IMR-90 (cell line): ENCODE measurements around the gene KATNB1. TPM values are rescaled to one million over a fixed set of nuclear protein-coding genes. Genes with fewer than 3 reads are reported as not detected.

Experiments used
- CEBPB ChIP-seq: IDR thresholded peaks from 2 replicates; pipeline ENCODE4 v1.6.1; 2012; ENCODE audit warnings: low read depth, low read length, improper control_type of control experiment
- CTCF ChIP-seq: conservative IDR thresholded peaks from 2 replicates; pipeline ENCODE4 v1.5.1; 2012; ENCODE audit warnings: mild to moderate bottlenecking, low read depth, low read length, improper control_type of control experiment
- MXI1 ChIP-seq: IDR thresholded peaks from 2 replicates; pipeline ENCODE4 v1.6.1; 2012; ENCODE audit warnings: low read depth, mild to moderate bottlenecking, low read length, moderate library complexity, borderline replicate concordance
- NFE2L2 ChIP-seq: fragments of 150-350 bp; IDR thresholded peaks from 2 replicates; pipeline ENCODE4 v1.6.1; 2016; ENCODE audit warnings: low read depth, mild to moderate bottlenecking, low read length
- POLR2A ChIP-seq: IDR thresholded peaks from 2 replicates; pipeline ENCODE4 v1.6.1; 2012; ENCODE audit warnings: mild to moderate bottlenecking, low read depth, low read length
- SMC3 ChIP-seq: fragments of 150-350 bp; IDR thresholded peaks from 2 replicates; pipeline ENCODE4 v1.6.1; 2016; ENCODE audit warnings: low read depth, mild to moderate bottlenecking, antibody characterized with exemption, low read length, moderate library complexity
- polyA plus RNA-seq, 3 experiments: library from polyadenylated mRNA; depleted of rRNA; stranded (reverse); fragments of >200 nt; gene quantifications; 2 replicates each; pipeline ENCODE4 v1.2.3, GENCODE V29; 2012; ENCODE audit warnings: low replicate concordance in 1 of 3
- total RNA-seq: library from RNA; depleted of rRNA; stranded (reverse); fragments of >200 nt; gene quantifications from 2 replicates; pipeline ENCODE4 v1.2.3, GENCODE V29; 2012

Gene KATNB1
- total and polyA plus RNA-seq, 2 of the 4 experiments (the other 2 are of a cell fraction): 10.9 to 23.5 TPM

- TF ChIP-seq CTCF (no peak), NFE2L2 (no peak), MXI1 (no peak), CEBPB (no peak), POLR2A (no peak), SMC3 (no peak)
Measured at GRCh38 chr16:57765160-57765728, 29.7 kb downstream of the KATNB1 start (continued).
